H1 (cell line): Measurements from ENCODE around the gene TRAPPC3. TPM values are rescaled to one million over a fixed set of nuclear protein-coding genes. Genes with fewer than 3 reads are reported as not detected.

ENCODE experiments used
- E2F6 ChIP-seq: IDR thresholded peaks from 2 replicates; pipeline ENCODE4 v1.6.1; 2012; ENCODE audit warnings: inconsistent platforms
- polyA plus RNA-seq, 7 experiments: library from polyadenylated mRNA; depleted of rRNA in 3 of 7; stranded (reverse) in 5 of 7; unstranded in 2 of 7; fragments of >200 nt in 5 of 7; fragments of 200-250 nt in 2 of 7; gene quantifications; 1 replicate in 5 of 7; 2 replicates in 1 of 7; 4 replicates in 1 of 7; pipeline versions ENCODE4 v1.2.1 to v1.2.3, GENCODE V29; 2011 to 2013; ENCODE audit warnings: missing spikeins in 2 of 7, mixed read lengths in 2 of 7
- total RNA-seq: library from RNA; stranded (reverse); fragmentation: NEBNext Ultra II Directional; extraction: Animal tissue kit (Norgen Biotek cat#: 25700); gene quantifications from 2 replicates; pipeline ENCODE4 v1.2.1, GENCODE V29; 2021

Gene TRAPPC3
- total and polyA plus RNA-seq, 2 of the 8 experiments (the other 6 are each of a cell fraction or from before 2014, with no cell fraction given): 47.8 to 51.0 TPM

DNA sequence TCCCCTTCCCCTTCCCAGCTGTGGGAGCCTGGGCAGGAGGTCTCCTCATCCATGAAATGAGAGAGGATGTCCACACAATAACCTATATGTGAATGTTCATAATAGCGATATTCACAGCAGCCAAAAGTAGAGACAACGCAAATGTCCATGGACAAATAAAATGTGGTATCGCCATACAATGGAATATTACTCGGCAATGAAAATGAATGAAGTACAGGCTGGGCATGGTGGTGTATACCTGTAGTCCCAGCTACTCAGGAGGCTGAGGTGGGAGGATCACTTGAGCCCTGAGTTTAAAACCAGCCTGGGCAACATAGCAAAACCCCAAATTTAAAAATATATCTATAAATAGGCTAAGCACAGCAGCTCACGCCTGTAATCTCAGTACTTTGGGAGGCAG lies 47.7 kb downstream of the TRAPPC3 start (continued):
- no peak for TF ChIP-seq E2F6
- TF ChIP-seq, all 59 proteins: peak for 0
